Measurements from ENCODE around the gene GPRC5A.

Gene GPRC5A

DNA sequence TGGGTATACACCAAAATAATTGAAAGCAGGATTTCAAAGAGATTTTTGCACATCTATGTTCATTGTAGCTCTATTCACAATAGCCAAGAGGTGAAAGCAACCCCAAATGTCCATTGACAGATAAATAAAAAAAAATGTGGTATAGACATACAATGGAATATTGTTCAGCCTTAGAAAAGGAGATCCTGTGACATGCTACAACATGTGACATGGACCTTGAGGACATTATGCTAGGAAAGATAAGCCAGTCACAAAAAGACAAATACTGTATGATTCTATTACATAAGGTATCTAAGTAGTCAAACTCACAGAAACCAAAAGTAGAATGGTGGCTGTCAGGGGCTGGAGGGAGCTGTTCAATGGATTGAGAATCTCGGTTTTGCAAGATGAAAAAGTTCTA lies 48.5 kb downstream of the GPRC5A start:
- DNase-seq (ENCODE audit: low read depth, low spot score): no peak

DNA sequence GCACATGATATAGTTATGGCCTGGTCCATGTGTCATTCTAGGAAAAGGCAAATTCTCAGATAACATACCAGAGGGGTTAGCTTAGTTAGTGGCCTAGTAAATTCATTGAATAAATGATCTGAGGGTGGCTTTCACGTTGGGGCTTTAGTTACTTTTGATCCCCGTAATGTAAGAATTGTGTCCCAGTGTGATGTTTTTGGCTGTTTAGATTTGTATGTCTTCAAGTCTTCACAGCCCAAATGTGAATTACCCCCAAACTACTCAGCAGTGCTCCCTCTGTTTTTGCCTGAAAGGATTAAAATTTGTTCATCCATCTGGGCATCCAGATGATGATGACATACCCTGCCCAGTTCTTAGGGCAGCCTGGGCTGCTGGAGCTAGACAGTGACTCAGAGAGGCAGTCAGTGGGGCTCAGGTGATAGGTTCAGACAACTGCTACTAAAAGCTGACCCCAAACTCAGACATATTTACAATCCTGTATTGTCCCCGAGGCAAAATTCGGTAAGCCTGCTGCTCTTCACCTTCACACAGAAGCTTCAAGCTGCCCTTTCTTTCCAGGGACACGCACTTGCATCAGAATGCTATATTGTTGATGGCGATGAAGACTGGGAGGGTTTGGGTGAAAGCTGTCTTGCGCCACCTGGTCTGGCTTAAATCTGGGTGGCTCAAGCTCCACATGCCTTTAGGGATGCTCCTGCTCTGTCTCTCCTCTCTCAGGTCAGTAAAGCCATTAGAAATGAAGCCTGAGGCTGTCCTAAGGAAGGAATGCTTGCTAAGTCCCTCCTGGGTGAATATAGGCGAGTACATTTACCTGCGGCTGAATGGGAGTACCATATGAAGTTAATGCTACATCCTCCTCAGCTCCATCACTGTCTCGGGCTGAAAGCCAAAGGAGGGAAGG lies 50.3 kb downstream of the GPRC5A start:
- peak; percentile 22 for DNase-seq (ENCODE audit: low read depth, low spot score)

- DNase-seq (ENCODE audit: low read depth, low spot score): no peak
These were observed 52.4 kb downstream of the GPRC5A start for GRCh38 chr12:12943586-12944260.

- DNase-seq (ENCODE audit: low read depth, low spot score): no peak
These were observed 54.2 kb downstream of the GPRC5A start for GRCh38 chr12:12945591-12945990.

- DNase-seq (ENCODE audit: low read depth, low spot score): no peak
These were observed 55.5 kb downstream of the GPRC5A start for GRCh38 chr12:12946686-12947355.

DNA sequence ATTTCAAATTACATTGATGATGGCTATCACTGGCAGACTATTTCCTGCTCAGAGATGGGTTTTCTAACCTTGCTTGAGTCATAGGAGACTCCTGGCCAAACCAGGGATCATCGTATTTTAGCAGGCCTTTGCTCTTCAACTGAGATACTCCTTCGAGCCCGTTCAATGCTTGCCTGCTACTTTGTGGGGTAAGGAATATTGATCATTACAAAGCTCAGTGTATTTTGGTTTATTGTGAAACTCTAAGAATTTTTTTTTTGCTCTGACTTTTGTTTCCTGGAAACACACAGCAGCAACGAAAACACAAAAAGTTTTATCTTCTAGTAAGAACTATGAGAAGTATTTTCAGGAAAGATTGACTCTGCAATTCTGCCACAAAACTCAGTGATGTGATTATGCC lies 56.5 kb downstream of the GPRC5A start:
- no peak for DNase-seq (ENCODE audit: low read depth, low spot score)

DNA sequence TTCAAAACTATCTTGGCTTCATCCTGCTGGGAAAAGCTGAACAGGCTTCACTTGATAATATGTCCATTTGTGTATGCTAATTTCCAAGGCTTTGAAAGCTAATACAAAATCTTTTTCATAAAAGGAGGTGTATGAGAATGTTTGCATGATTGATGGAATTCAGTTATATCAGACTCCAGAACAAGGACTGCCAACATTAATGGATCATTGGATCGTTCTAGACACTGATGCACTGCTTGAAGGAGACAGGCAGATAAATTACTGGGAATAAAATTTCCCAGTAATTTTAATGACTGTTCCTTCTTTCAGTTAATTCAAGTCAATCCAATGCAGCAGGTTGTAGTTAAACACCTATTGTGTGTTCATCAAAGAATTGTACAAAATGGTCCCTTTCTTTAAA lies 60.1 kb downstream of the GPRC5A start:
- DNase-seq (ENCODE audit: low read depth, low spot score): no peak

GRCh38 chr12:12952036-12952435 lies 60.7 kb downstream of the GPRC5A start, which contains the start of gene GPRC5D:
Gene GPRC5D, minus strand, starts transcription at chr12:12952170. Its CDS starts 1,786 bp downstream, at chr12:12950384.
- no peak for DNase-seq (ENCODE audit: low read depth, low spot score)

GRCh38 chr12:12954356-12954755 lies 63.0 kb downstream of the GPRC5A start:
- DNase-seq (ENCODE audit: low read depth, low spot score): no peak

DNA sequence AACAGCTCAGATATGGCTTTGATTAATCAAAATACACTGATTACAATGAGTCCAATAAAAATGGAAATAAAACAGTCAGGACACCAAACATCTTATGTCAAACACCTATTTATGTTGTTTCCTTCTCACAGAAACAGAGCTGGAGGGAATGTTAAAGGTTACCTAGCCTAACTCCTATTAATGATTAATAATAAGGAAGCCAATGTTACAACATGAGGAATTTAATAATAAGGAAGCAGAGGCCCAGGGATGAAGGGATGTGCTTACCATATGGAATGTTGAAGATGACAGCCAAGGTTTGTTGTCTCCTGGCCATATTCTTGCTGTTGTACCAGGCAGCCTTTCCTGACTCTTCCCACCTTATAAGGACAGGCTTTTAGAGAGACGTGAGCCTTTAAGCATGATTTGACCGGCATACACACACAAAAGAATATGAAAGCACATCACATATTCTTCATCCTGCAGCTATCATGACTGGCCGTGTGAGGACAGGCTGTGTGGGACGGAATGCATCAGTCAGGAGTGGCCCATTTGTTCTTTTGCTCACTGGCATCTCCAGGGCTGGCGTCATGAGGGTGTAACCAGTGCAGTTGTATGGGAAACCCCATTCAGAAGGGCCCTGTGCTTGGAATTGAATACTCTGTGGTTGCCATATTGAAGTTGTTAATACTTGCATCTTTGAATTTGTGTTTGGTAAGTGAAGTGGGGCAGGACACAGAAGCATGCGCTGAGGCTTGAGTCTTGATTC lies 63.7 kb downstream of the GPRC5A start:
- no peak for DNase-seq (ENCODE audit: low read depth, low spot score)

DNA sequence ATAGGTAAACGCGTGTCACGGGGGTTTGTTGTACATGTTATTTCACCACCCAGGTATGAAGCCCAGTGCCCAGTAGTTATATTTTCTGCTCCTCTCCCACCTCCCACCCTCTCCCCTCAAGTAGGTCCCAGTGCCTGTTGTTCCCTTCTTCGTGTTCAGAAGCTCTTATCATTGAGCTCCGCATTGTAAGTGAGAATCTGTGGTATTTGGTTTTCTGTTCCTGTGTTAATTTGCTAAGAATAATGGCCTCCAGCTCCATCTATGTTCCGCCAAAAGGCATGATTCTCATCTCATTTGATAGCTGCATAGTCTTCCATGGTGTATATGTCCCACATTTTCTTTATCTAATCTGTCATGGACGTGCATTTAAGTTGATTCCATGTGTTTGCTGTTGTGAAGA lies 67.5 kb downstream of the GPRC5A start:
- DNase-seq (ENCODE audit: low read depth, low spot score): no peak

GRCh38 chr12:12960639-12961209 lies 69.4 kb downstream of the GPRC5A start:
- DNase-seq (ENCODE audit: low read depth, low spot score): no peak

DNA sequence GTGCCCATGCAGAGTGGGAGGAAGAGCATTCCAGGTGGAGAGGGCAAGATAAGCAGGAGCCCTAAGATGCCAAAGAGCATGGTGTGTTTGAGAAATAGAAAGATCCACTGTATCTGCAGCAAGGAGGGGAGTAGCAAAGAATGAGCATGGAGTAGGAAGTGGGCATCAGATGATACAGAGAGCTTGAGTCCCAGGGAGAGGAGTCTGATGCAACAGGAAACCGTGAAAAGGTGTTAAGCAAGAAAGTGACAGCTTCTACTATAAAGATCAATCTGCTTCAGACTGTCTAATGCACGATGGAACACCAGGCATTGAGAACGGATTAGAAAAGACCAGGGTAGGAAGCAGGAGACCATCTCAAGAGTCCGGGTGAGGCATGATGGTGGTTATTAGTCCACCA lies 72.9 kb downstream of the GPRC5A start:
- no peak for DNase-seq (ENCODE audit: low read depth, low spot score)

DNA sequence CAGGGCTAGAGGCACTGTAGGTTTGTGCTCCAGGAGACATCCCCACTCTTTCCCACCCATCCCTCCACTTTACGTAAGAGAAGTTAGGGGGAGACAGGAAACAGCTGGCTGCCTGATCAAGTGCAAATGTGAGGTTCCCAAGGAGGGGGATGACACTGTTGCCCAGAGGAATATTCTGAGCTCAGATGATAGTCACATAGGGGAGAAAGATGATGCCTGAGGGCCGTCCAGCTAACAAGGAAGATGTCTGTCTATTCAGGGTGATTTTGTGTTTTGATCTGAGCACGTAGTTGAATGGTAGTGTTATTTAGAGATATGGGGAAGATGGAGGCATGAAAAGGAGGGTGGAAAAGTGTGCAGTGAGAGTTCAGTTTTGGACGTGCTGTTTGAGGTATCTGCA lies 74.5 kb downstream of the GPRC5A start:
- DNase-seq (ENCODE audit: low read depth, low spot score): no peak
